Left kidney (tissue), 2 donors: Measurements from ENCODE around the gene PGAM4. TPM values are rescaled to one million over a fixed set of nuclear protein-coding genes. Genes with fewer than 3 reads are reported as not detected.
"Not testable (repeated sequence)": the region's sequence is repeated elsewhere in the genome, so short reads cannot be mapped to it uniquely, and the experiment has no call there.

Experiments used
- DNase-seq: peaks from one replicate; pipeline ENCODE4 v3.0.0-alpha.2; 2013
- polyA plus RNA-seq: library from polyadenylated mRNA; unstranded; fragments of 120-200 nt; gene quantifications from one replicate; pipeline ENCODE4 v1.2.1, GENCODE V29; 2013; ENCODE audit not compliant: insufficient read length

Gene PGAM4
- polyA plus RNA-seq, 1 donor = 0.52 TPM

- no peak for DNase-seq
These were observed 43.7 kb downstream of the PGAM4 start for GRCh38 chrX:77925764-77926163.

DNA sequence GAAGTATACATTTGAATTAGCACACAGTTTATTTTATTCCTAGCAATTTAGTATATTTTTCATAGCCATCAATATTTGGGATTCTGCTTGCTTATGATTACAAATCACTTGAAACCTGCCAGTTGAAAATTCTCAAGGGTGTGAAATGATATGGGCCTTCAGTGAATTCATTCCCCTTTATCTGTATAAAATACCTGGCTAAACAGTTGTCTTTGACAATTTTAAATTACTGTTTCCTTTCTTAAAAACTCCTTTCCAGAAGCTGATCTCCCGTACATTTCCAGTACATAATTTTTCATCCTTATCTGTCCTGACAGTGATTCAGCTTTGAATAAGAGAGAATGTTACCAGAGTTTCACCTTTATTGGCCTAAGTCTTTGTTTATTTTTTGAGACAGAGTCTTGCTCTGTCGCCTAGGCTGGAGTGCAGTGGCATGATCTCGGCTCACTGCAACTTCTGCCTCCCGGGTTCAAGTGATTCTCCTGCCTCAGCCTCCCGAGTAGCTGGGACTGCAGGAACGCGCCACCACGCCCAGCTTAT, 45.0 kb downstream of the PGAM4 start:
- no peak for DNase-seq

DNA sequence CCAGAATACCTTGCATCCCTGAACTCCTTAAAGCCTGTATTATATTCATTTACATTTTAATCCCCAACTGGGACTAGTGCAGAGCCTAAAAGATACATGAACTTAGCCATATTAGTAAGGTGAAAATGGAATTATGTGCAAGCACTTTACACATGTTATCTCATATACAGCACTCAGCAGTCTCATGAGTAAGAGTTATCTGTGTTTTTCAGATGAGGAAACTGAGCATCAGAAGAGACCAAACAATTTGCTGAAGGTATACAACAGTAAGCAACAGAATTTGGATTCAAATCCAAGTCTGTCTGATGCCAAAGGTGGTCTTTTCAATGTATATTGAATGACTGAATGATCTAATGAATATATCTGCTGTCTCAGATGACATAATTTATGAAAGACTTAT, 46.7 kb downstream of the PGAM4 start:
- no peak for DNase-seq

GRCh38 chrX:77919370-77919769, 50.1 kb downstream of the PGAM4 start:
- not testable (repeated sequence) for DNase-seq

GRCh38 chrX:77918568-77918967, 50.9 kb downstream of the PGAM4 start:
- DNase-seq = no peak

Other genes with a start within 250 kb of the PGAM4 start
- gene ATRX, start 183.4 kb downstream of the PGAM4 start, polyA plus RNA-seq = 105 TPM
- gene MAGT1, start 74.2 kb downstream of the PGAM4 start, polyA plus RNA-seq = 100 TPM
- gene COX7B, start 70.2 kb downstream of the PGAM4 start, polyA plus RNA-seq = 311 TPM
- 19.2 TPM for gene ATP7A, start 58.9 kb downstream of the PGAM4 start, polyA plus RNA-seq
- 390 TPM for gene PGK1, start 134.6 kb upstream of the PGAM4 start, polyA plus RNA-seq
- gene TAF9B, start 170.0 kb upstream of the PGAM4 start, polyA plus RNA-seq = 55.6 TPM